Measurements from ENCODE around the gene RPS6KA5. TPM values are rescaled to one million over a fixed set of nuclear protein-coding genes. Genes with fewer than 3 reads are reported as not detected.
"Not testable (repeated sequence)": the region's sequence is repeated elsewhere in the genome, so short reads cannot be mapped to it uniquely, and the experiment has no call there.

The RPS6KA5 gene
- total RNA-seq, 2 experiments from 2014 or later: 42.1 to 44.8 TPM

DNA sequence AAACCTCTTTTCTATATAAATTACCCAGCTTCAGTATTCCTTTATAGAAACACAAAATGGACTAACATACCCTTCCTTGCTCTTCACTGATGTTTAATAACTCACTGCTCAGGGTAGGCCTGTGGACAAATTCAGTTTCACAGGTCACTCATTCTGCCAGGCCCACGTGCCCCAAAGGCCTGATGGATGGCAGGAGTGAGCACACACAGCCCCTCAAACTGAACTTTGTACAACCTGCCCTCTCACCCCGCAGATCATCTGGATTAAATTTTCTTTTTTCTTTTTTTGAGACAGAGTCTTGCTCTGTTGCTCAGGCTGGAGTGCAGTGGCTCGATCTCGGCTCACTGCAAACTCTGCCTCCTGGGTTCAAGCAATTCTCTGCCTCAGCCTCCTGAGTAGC lies 219.8 kb downstream of the RPS6KA5 start:
- H3K27ac Mint-ChIP-seq; DNase-seq; H3K27me3 Mint-ChIP-seq; H3K36me3 Mint-ChIP-seq (ENCODE audit: low read depth); H3K4me3 Mint-ChIP-seq; POLR2A ChIA-PET; H3K9me3 Mint-ChIP-seq: not testable (repeated sequence)
- CTCF ChIA-PET: interaction anchor here (0.6 kb wide), 1 partner anchor 501 kb away, joined by 4 read pairs; no protein-coding TSS in a partner anchor
- H3K4me1 Mint-ChIP-seq: peaks cover 22% of the 10 kb centered on the region

DNA sequence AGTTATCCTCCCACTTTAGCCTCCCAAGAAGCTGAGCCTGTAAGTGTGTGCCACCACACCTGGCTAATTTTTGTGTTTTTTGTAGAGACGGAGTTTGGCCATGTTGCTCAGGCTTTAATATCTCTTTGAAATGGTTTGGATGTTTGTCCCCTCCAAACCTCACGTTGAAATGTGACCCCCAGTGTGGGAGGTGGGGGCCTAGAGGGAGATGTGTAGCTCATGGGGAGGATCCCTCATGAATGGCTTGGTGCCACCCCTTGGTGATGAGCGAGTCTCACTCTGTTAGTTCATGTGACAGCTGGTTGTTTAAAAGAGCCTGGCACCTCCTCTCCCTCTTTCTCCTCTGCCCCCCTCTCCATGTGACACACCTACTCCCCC lies 220.6 kb downstream of the RPS6KA5 start:
- peaks cover 10% of the 10 kb centered on the region for H3K27me3 Mint-ChIP-seq
- no peaks in the 10 kb centered on the region for H3K36me3 Mint-ChIP-seq (ENCODE audit: low read depth)
- peaks cover 26% of the 10 kb centered on the region for H3K4me1 Mint-ChIP-seq
- no peak for DNase-seq
- CTCF ChIA-PET: no interaction called here
- no peaks in the 10 kb centered on the region for H3K9me3 Mint-ChIP-seq
- POLR2A ChIA-PET: no interaction called here
- H3K4me3 Mint-ChIP-seq: no peak overlapping the region
- H3K27ac Mint-ChIP-seq: no peak overlapping the region

DNA sequence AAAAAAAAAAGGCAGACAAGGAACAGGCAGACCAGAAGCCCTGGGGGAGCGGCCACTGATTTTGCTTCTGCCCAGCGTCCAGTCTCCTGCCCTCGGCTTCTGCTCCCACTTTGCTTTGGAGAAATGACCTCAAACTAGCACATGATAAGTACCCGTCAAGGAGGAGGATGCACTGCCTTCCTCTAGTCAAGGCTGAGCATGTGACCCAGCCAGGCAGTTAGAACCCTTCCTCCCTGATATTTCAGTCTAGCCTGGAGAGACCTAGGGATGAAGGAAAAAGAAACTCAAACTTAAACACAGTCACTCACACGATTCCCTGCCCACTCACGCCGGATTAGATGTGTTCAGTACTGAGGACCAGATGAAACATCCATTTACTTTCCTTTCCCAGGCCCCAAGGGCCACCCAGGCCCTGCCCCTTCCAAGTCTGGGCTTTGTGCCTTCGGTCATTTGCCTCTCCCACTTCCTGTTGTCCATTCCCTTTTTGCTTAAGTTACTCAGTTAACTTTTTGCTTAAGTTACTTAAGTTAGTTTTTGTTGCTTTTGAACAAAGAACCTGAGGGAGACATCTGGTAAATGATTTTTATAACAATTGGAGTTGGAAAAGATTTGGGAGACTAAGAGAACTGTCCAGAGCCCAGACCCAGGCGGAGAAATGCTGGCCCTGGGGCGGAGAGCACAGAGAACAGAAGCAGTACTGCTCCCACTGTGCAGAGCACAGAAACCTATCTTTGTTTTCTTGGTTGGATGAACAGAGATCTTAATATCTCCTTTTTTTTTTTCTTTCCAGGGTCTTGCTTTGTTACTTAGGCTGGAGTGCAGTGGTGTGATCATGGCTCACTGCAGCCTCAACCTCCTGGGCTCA lies 221.2 kb downstream of the RPS6KA5 start:
- Mint-ChIP-seq H3K36me3 (ENCODE audit: low read depth) (no peaks in the 10 kb centered on the region), H3K4me1 (peaks cover 26% of the 10 kb centered on the region), H3K9me3 (no peaks in the 10 kb centered on the region), H3K4me3 (no peak overlapping the region), H3K27ac (no peak overlapping the region), H3K27me3 (peaks cover 11% of the 10 kb centered on the region)
- DNase-seq: no peak
- ChIA-PET POLR2A (no interaction called here), CTCF (no interaction called here)

DNA sequence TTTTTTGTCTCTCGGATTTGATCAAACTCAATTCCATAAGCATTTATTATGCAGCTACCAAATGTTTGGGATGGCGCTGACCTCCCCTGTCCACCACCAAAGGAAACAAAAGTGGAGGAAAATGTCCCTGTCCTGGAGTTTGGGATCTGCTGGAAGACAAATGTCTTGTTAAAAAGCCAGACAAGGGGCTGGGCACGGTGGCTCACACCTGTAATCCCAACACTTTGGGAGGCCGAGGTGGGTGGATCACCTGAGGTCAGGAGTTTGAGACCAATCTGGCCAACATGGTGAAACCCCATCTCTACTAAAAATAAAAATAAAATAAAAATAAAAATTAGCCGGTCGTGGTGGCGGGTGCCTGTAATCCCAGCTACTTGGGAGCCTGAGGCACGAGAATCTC lies 221.9 kb downstream of the RPS6KA5 start:
- H3K27ac Mint-ChIP-seq, POLR2A ChIA-PET: not testable (repeated sequence)

DNA sequence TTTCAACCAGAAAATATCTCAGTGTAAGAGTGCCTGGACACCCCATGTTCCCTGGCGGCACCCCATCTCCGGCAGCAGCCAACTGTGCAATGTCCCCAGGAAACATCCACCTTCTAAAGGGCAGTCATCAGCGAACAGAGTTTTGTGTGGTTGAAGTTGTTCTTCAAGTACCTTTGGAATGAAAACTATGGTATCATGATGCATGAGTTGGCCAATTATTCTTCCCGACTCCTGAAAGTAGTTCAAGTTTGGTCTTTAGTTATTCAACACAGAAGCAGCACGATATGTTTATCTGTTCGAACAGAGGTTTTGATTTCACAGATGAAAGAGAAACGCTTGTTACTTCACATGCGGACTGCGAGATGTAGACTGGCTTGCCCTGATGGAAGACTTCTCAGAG lies 223.1 kb downstream of the RPS6KA5 start:
- POLR2A ChIA-PET: no interaction called here
- Mint-ChIP-seq H3K27me3 (peaks cover 15% of the 10 kb centered on the region), H3K9me3 (no peaks in the 10 kb centered on the region), H3K4me3 (no peak overlapping the region), H3K36me3 (ENCODE audit: low read depth) (no peaks in the 10 kb centered on the region), H3K4me1 (peaks cover 21% of the 10 kb centered on the region), H3K27ac (no peak overlapping the region)
- no peak for DNase-seq
- CTCF ChIA-PET: interaction anchor here (1.6 kb wide), 1 partner anchor 11 kb away, joined by 7 read pairs; no protein-coding TSS in a partner anchor

More for the DNA sequence above, 221.9 kb downstream of the RPS6KA5 start:
- H3K4me3 Mint-ChIP-seq; CTCF ChIA-PET; DNase-seq; H3K9me3 Mint-ChIP-seq; H3K36me3 Mint-ChIP-seq (ENCODE audit: low read depth): not testable (repeated sequence)
- H3K27me3 Mint-ChIP-seq: peaks cover 11% of the 10 kb centered on the region
- H3K4me1 Mint-ChIP-seq: peaks cover 26% of the 10 kb centered on the region

DNA sequence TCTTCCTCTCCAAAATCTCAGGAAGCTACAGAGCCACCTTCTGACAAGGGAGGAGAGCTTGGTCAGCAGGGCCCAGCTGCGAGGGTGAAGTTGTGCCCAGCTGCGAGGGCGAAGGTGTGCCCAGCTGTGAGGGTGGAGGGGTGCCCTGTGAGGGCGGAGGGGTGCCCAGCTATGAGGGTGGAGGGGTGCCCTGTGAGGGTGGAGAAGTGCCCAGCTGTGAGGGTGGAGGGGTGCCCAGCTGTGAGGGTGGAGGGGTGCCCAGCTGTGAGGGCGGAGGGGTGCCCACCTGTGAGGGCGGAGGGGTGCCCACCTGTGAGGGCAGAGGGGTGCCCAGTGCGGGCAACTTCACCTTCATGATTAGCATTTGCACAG lies 223.8 kb downstream of the RPS6KA5 start:
- DNase-seq: no peak
- no peaks in the 10 kb centered on the region for H3K36me3 Mint-ChIP-seq (ENCODE audit: low read depth)
- CTCF ChIA-PET: interaction anchor here (0.9 to 1.6 kb wide), 3 partner anchors 8 to 16 kb away, joined by 5 to 7 read pairs (median 5); no protein-coding TSS in a partner anchor
- peaks cover 21% of the 10 kb centered on the region for H3K4me1 Mint-ChIP-seq
- H3K4me3 Mint-ChIP-seq: no peak overlapping the region
- no peak overlapping the region for H3K27ac Mint-ChIP-seq
- peaks cover 16% of the 10 kb centered on the region for H3K27me3 Mint-ChIP-seq
- no peaks in the 10 kb centered on the region for H3K9me3 Mint-ChIP-seq
- POLR2A ChIA-PET: interaction anchor here (0.6 kb wide), 1 partner anchor 265 kb away, joined by 3 read pairs; no protein-coding TSS in a partner anchor

DNA sequence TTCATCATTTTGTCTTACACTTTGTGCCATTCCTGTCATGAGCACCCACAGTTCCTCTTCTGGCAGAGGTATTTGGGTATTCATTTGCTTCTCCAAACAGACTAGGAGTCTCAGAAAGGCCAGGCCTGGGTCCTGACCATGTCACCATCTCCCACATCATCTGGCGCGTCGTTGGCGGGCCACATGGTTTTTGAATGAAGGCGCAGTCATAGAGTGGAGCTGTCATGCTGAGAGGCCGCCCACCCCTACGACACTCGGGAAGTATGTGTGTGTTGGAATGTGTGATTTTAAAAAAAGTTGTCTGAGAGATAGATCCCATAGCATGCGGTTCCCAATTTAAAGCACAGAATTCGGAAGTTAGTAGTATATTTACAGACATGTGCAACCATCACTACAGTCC lies 228.6 kb downstream of the RPS6KA5 start:
- DNase-seq: no peak
- CTCF ChIA-PET: interaction anchor here (0.9 kb wide), 1 partner anchor 73 kb away, joined by 4 read pairs; no protein-coding TSS in a partner anchor
- Mint-ChIP-seq H3K27me3 (peaks cover 13% of the 10 kb centered on the region), H3K4me1 (peaks cover 42% of the 10 kb centered on the region), H3K4me3 (no peak overlapping the region), H3K36me3 (ENCODE audit: low read depth) (peaks cover 5% of the 10 kb centered on the region), H3K9me3 (no peaks in the 10 kb centered on the region), H3K27ac (no peak overlapping the region)
- POLR2A ChIA-PET: no interaction called here

DNA sequence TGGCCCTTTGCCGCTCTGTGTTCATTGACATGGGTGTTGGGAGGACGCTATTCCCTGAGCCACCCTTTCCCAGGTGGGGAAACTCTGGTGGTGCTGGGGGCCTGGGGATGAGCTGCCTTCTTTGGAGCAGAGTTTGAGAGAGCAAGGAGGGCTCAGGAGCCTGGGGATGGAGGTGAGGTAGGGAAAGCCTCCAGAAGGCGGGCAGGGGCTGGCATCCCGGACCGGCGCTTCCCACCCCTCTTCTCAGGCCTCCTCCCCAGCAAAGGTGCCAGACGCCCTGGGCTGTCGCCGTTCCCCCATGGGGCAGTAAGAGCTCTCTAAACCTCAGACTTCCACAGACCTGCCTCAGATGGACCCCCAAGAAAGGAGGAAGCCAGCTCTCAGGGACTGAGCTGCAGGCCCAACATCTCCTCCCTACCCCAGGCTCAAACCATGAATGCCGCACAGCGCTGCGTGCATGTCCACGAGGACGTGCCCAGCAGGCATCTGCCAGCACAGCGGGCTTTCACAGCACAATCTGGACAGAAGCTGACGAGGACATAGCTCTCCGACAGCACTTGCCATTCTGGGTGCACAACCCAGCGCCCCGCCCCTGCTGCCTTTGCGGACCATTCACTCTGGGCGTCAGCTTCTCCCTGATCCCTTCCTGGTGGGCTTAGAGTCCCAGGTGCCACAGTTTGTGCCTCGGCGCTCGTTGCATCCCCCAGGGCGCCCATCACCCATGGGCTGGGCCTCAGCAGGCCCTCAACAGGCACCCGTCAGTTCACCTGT lies 229.3 kb downstream of the RPS6KA5 start:
- POLR2A ChIA-PET: no interaction called here

DNA sequence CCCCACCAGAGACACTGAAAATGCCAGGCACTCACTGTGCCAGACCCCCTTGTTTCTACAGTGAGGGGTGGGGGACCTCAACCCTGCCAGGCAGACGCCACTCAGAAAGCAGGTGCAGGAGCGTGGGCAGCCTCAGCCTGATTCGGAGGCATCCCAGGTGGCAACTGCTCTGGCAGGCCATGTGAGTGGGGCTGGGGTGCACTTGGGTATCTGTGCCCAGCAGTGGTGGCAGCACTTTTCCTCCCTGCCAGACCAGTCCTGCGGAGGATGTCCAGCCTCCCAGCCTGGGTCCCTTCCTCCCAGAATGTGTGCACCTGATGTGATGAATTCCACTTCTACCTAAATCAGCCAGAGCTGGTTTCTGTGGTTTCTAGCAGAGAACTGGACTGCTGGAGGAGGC lies 230.8 kb downstream of the RPS6KA5 start:
- DNase-seq: no peak
- ChIA-PET CTCF (no interaction called here), POLR2A (no interaction called here)
- H3K27ac Mint-ChIP-seq: peak overlapping the region; percentile 50
- H3K4me3 Mint-ChIP-seq: no peak overlapping the region
- peaks cover 14% of the 10 kb centered on the region for H3K9me3 Mint-ChIP-seq
- peaks cover 25% of the 10 kb centered on the region for H3K4me1 Mint-ChIP-seq
- peaks cover 5% of the 10 kb centered on the region for H3K36me3 Mint-ChIP-seq (ENCODE audit: low read depth)
- peaks cover 5% of the 10 kb centered on the region for H3K27me3 Mint-ChIP-seq

More for the DNA sequence above, 229.3 kb downstream of the RPS6KA5 start:
- Mint-ChIP-seq H3K27ac (no peak overlapping the region), H3K9me3 (peaks cover 3% of the 10 kb centered on the region), H3K4me1 (peaks cover 36% of the 10 kb centered on the region), H3K27me3 (peaks cover 9% of the 10 kb centered on the region), H3K4me3 (no peak overlapping the region), H3K36me3 (ENCODE audit: low read depth) (peaks cover 5% of the 10 kb centered on the region)
- CTCF ChIA-PET: interaction anchor here (0.6 to 0.9 kb wide), 2 partner anchors 72 to 82 kb away, joined by 3 to 4 read pairs; no protein-coding TSS in a partner anchor
- DNase-seq: no peak

DNA sequence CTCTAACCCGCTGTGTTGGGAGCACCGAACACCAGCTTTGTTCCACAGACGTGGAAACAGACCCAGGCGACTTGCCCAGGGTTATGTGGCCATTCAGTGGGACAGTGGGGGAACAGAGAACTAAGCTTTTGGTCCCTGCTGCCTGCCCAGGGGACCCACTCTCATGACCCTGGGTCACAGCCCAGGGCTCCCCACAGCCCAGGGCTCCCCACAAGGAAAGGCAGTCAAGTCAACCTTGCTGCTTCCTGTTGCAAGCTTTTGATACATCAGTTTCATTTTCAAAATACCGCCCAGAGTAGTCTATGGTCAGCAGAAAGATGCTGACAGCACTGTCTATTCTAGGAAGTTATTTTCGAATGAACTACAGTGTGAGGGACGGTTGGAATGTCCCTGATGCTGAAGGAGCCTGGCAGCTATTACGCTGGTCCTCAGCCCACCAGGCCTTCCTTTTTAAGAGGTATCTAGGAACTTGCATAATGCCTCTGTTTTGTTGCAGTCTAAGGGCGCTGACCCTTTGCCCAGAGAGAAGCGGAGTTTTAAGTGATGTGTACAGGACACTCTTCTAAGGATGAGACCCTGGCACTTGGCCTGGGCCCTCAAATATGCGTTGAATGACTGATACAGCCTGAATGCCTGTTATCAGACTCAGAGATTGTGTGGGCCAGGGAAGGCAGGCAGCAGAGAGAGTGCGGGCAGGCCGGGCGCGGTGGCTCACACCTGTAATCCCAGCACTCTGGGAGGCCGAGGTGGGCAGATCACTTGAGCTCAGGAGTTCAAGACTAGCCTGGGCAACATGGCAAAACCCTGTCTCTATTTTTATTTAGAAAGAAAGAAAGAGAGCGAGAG lies 231.6 kb downstream of the RPS6KA5 start:
- peak; percentile 48 for DNase-seq
- ChIA-PET POLR2A (interaction anchor here (0.6 kb wide), 1 partner anchor 71 kb away, joined by 3 read pairs; no protein-coding TSS in a partner anchor), CTCF (interaction anchor here (0.6 to 1.0 kb wide), 4 partner anchors 9 to 338 kb away, joined by 3 to 5 read pairs (median 4); no protein-coding TSS in a partner anchor)
- H3K9me3 Mint-ChIP-seq: peaks cover 19% of the 10 kb centered on the region
- H3K27ac Mint-ChIP-seq: peak overlapping the region; percentile 92
- H3K27me3 Mint-ChIP-seq: peaks cover 5% of the 10 kb centered on the region
- peaks cover 9% of the 10 kb centered on the region for H3K36me3 Mint-ChIP-seq (ENCODE audit: low read depth)
- peaks cover 25% of the 10 kb centered on the region for H3K4me1 Mint-ChIP-seq
- peak overlapping the region; percentile 72 for H3K4me3 Mint-ChIP-seq

DNA sequence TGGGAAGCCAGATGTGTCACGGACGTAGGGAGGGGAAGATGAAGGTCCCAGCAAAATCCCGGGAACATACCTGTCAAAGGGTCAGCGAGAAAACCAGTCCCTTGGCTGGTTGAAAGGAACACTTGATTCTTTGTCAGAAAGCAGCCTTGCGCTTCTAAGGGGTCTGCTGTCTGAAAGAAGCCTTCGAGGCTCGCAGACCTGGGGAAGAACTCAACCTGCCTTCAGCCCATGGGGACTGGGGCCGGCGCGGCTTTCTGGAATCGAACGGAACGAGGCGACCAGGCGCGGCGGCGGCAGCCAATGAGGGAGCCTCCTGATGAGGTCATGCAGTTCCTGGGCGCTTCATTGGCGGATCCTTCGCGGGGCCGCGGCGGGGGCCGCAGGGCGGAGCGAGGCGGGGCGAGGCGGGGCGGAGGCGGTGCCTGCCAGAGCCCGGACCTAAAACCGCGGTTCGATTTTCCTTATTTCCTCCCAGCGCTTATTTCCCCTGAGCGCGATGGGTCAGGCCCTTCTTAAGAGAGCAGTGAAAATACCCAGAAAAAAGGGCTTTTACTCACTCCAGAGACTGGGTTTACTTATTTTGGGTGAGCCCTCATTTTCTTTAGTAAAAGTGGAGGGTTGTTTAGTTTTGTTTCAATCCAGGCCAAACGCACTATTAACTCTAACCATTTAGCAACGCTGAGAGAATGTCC lies 232.4 kb downstream of the RPS6KA5 start:
- H3K36me3 Mint-ChIP-seq (ENCODE audit: low read depth): peaks cover 14% of the 10 kb centered on the region

DNA sequence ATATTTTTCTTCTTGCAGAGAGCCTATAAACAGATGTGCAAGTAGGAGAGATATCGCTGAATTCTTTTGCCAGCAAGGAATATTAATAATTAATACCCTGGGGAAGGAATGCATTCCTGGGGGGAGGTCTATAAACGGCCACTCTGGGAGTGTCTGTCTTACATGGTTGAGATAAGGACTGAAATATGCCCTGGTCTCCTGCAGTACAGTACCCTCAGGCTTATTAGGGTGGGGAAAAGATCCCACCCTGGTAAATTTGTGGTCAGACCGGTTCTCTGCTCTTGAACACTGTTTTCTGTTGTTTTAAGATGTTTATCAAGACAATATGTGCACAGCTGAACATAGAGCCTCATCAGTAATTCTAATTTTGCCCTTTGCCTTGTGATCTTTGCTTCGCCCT lies 236.9 kb downstream of the RPS6KA5 start:
- POLR2A ChIA-PET; H3K27me3 Mint-ChIP-seq; H3K27ac Mint-ChIP-seq; DNase-seq; H3K36me3 Mint-ChIP-seq (ENCODE audit: low read depth); H3K4me3 Mint-ChIP-seq: not testable (repeated sequence)
- Mint-ChIP-seq H3K9me3 (peaks cover 26% of the 10 kb centered on the region), H3K4me1 (peaks cover 26% of the 10 kb centered on the region)
- CTCF ChIA-PET: interaction anchor here (2.0 kb wide), 1 partner anchor 11 kb away, joined by 4 read pairs; no protein-coding TSS in a partner anchor

More for the DNA sequence above, 232.4 kb downstream of the RPS6KA5 start:
- peak overlapping the region; percentile 92 for H3K27ac Mint-ChIP-seq
- H3K27me3 Mint-ChIP-seq: peaks cover 2% of the 10 kb centered on the region
- DNase-seq: peak; percentile 92
- ChIA-PET POLR2A (interaction anchor here (0.6 kb wide), 1 partner anchor 70 kb away, joined by 3 read pairs; no protein-coding TSS in a partner anchor), CTCF (interaction anchor here (0.7 to 1.0 kb wide), 2 partner anchors 8 to 339 kb away, joined by 4 to 5 read pairs; no protein-coding TSS in a partner anchor)
- peaks cover 25% of the 10 kb centered on the region for H3K4me1 Mint-ChIP-seq
- peak overlapping the region; percentile 72 for H3K4me3 Mint-ChIP-seq
- peaks cover 26% of the 10 kb centered on the region for H3K9me3 Mint-ChIP-seq
